GM13977 (cell line): ENCODE data around the gene USP30.
A peak's percentile ranks its signal among the peaks of the same experiment; 100 is the strongest.
"Not testable (repeated sequence)": the region's sequence is repeated elsewhere in the genome, so short reads cannot be mapped to it uniquely, and the experiment has no call there.

Experiments used
- DNase-seq: peaks from one replicate; pipeline ENCODE4 v3.0.0; 2012; ENCODE audit warnings: low spot score
- CTCF ChIP-seq: IDR thresholded peaks from 2 replicates; pipeline ENCODE4 v1.5.1; 2012; ENCODE audit warnings: mild to moderate bottlenecking, control low read depth; ENCODE audit not compliant: insufficient read depth; ENCODE audit errors: extremely low read depth, missing control alignments
- in situ Hi-C: fragments of 300-500 bp; cut with MboI; formaldehyde crosslinking; loops from one replicate; pipeline ENCODE4 v1.12.0; 2022; ENCODE audit warnings: low sequenced_read_pairs, low pct_unique_long_range_greater_than_20kb, mixed read lengths, inconsistent platforms; ENCODE audit not compliant: unreplicated experiment

Gene USP30

GRCh38 chr12:109053382-109054123, 1.2 kb downstream of the USP30 start:
- DNase-seq: peak; percentile 78
- in situ Hi-C loops: no loop called here
- no peak for TF ChIP-seq CTCF

- DNase-seq, in situ Hi-C loops: not testable (repeated sequence)
Measured at GRCh38 chr12:109054124-109054513, 1.7 kb downstream of the USP30 start.

GRCh38 chr12:109054520-109054919, 2.1 kb downstream of the USP30 start:
- in situ Hi-C loops: no loop called here
- TF ChIP-seq CTCF: no peak
- DNase-seq: no peak

GRCh38 chr12:109056891-109057290, 4.5 kb downstream of the USP30 start:
- TF ChIP-seq CTCF: no peak
- in situ Hi-C loops: no loop called here
- DNase-seq: no peak

- TF ChIP-seq CTCF: no peak
- in situ Hi-C loops: no loop called here
- no peak for DNase-seq
Measured at GRCh38 chr12:109057376-109057775, 5.0 kb downstream of the USP30 start.

GRCh38 chr12:109058773-109059172, 6.4 kb downstream of the USP30 start:
- in situ Hi-C loops: no loop called here
- TF ChIP-seq CTCF: no peak
- no peak for DNase-seq

- DNase-seq: no peak
- no peak for TF ChIP-seq CTCF
- in situ Hi-C loops: no loop called here
Measured at GRCh38 chr12:109064143-109064542, 11.8 kb downstream of the USP30 start.
